IMR-90 (cell line): ENCODE data around the gene NUP98. TPM values are rescaled to one million over a fixed set of nuclear protein-coding genes. Genes with fewer than 3 reads are reported as not detected.

Experiments
- ATAC-seq: fragments of 200-7000 bp; cut with Tn5 transposase; 2 replicates; pipeline ENCODE4 v1.9.1; 2020; ENCODE audit warnings: low read depth, mild to moderate bottlenecking, moderate library complexity
- BruUV-seq: library from RNA; stranded (reverse); fragments of 400-500 nt; replicated peaks from 2 replicates; lab custom pipeline; 2021; lab: Mats Ljungman, UMichigan
- CTCF ChIA-PET: fragments of 300-600 bp; formaldehyde crosslinking; extraction: SDS; loops from one replicate; lab custom pipeline; 2021; ENCODE audit warnings: antibody characterized with exemption; lab: Yijun Ruan, JAX
- POLR2A ChIA-PET: fragments of 300-600 bp; sonication (Branson Sonifier 250); formaldehyde crosslinking; loops from one replicate; lab custom pipeline; 2022; ENCODE audit warnings: antibody characterized with exemption; ENCODE audit not compliant: unreplicated experiment; lab: Charles Lee
- DNase-seq: peaks from one replicate; pipeline ENCODE4 v3.0.0; 2013
- H2AFZ ChIP-seq: replicated peaks from 2 replicates; pipeline ENCODE3; 2013; ENCODE audit warnings: low read length, mild to moderate bottlenecking; ENCODE audit not compliant: poor library complexity
- H2AK5ac ChIP-seq: 2 replicates; pipeline ENCODE4 v1.6.1; 2013; ENCODE audit warnings: low read depth, low read length, inconsistent platforms
- H2AK9ac ChIP-seq: replicated peaks from 2 replicates; pipeline ENCODE3; 2013; ENCODE audit warnings: mild to moderate bottlenecking, low read depth, low read length, moderate library complexity; ENCODE audit not compliant: poor library complexity
- H2BK120ac ChIP-seq: 2 replicates; pipeline ENCODE4 v1.6.1; 2013; ENCODE audit warnings: low read depth, low read length, inconsistent platforms
- H2BK15ac ChIP-seq: 3 replicates; pipeline ENCODE4 v1.6.1; 2013; ENCODE audit warnings: low read depth, low read length, inconsistent platforms
- H2BK20ac ChIP-seq: 2 replicates; pipeline ENCODE4 v1.6.1; 2013; ENCODE audit warnings: low read depth, mild to moderate bottlenecking, inconsistent platforms, low read length, moderate library complexity
- H2BK5ac ChIP-seq: 2 replicates; pipeline ENCODE4 v1.6.1; 2013; ENCODE audit warnings: mild to moderate bottlenecking, low read depth, low read length, inconsistent platforms; ENCODE audit not compliant: poor library complexity, severe bottlenecking
- H3K14ac ChIP-seq: replicated peaks from 2 replicates; pipeline ENCODE4 v1.6.1; 2013; ENCODE audit warnings: low read depth, low read length, inconsistent platforms
- H3K18ac ChIP-seq: 2 replicates; pipeline ENCODE4 v1.6.1; 2013; ENCODE audit warnings: low read depth, low read length, control low read depth
- H3K23ac ChIP-seq: 2 replicates; pipeline ENCODE4 v1.6.1; 2013; ENCODE audit warnings: low read depth, low read length, inconsistent platforms
- H3K27ac ChIP-seq: 2 replicates; pipeline ENCODE4 v1.5.1; 2013; ENCODE audit warnings: mild to moderate bottlenecking, control low read depth, low read length; ENCODE audit not compliant: insufficient read depth
- H3K27me3 ChIP-seq: 2 replicates; pipeline ENCODE4 v1.6.1; 2013; ENCODE audit warnings: low read length; ENCODE audit not compliant: control insufficient read depth, insufficient read depth
- H3K36me3 ChIP-seq: 2 replicates; pipeline ENCODE4 v1.6.1; 2013; ENCODE audit warnings: low read length, mixed read lengths; ENCODE audit not compliant: control insufficient read depth, insufficient read depth
- H3K4ac ChIP-seq: 2 replicates; pipeline ENCODE4 v1.6.1; 2013; ENCODE audit warnings: low read depth, low read length, inconsistent platforms
- H3K4me1 ChIP-seq: 2 replicates; pipeline ENCODE4 v1.6.1; 2013; ENCODE audit warnings: low read length, mixed read lengths; ENCODE audit not compliant: control insufficient read depth, insufficient read depth
- H3K4me2 ChIP-seq: 2 replicates; pipeline ENCODE4 v1.6.1; 2013; ENCODE audit warnings: low read depth, mild to moderate bottlenecking, control low read depth, low read length, moderate library complexity
- H3K4me3 ChIP-seq: 2 replicates; pipeline ENCODE4 v1.5.1; 2013; ENCODE audit warnings: low read depth, mild to moderate bottlenecking, control low read depth, low read length, moderate library complexity; ENCODE audit not compliant: insufficient read depth
- H3K56ac ChIP-seq: 2 replicates; pipeline ENCODE4 v1.6.1; 2013; ENCODE audit warnings: low read length, inconsistent platforms; ENCODE audit not compliant: insufficient read depth; ENCODE audit errors: extremely low read depth
- H3K79me1 ChIP-seq, 2 experiments: 2 replicates each; pipeline ENCODE4 v1.6.1; 2013; ENCODE audit warnings: low read length in 2 of 2, inconsistent platforms in 1 of 2, low read depth in 1 of 2
- H3K9ac ChIP-seq: 2 replicates; pipeline ENCODE4 v1.6.1; 2013; ENCODE audit warnings: low read depth, low read length, control low read depth
- H3K9me1 ChIP-seq: 2 replicates; pipeline ENCODE4 v1.6.1; 2013; ENCODE audit warnings: low read length, inconsistent platforms; ENCODE audit not compliant: insufficient read depth
- H3K9me3 ChIP-seq: 2 replicates; pipeline ENCODE4 v1.6.1; 2013; ENCODE audit warnings: low read length; ENCODE audit not compliant: control insufficient read depth, insufficient read depth
- H4K20me1 ChIP-seq: 2 replicates; pipeline ENCODE4 v1.6.1; 2013; ENCODE audit warnings: low read length, inconsistent platforms; ENCODE audit not compliant: insufficient read depth
- H4K5ac ChIP-seq: 2 replicates; pipeline ENCODE4 v1.6.1; 2013; ENCODE audit warnings: mild to moderate bottlenecking, low read depth, low read length, control low read depth
- H4K8ac ChIP-seq, 2 experiments: 2 replicates each; pipeline ENCODE4 v1.6.1; 2013; ENCODE audit warnings: low read depth in 2 of 2, low read length in 2 of 2, control low read depth in 1 of 2, inconsistent platforms in 1 of 2
- H4K91ac ChIP-seq: 2 replicates; pipeline ENCODE4 v1.6.1; 2013; ENCODE audit warnings: low read depth, low read length, inconsistent platforms; ENCODE audit not compliant: insufficient read depth
- BHLHE40 ChIP-seq: fragments of 150-350 bp; IDR thresholded peaks from 2 replicates; pipeline ENCODE4 v1.6.1; 2016; ENCODE audit warnings: mild to moderate bottlenecking, low read depth, low read length
- CEBPB ChIP-seq: IDR thresholded peaks from 2 replicates; pipeline ENCODE4 v1.6.1; 2012; ENCODE audit warnings: low read depth, low read length, improper control_type of control experiment
- CHD1 ChIP-seq: IDR thresholded peaks from 2 replicates; pipeline ENCODE4 v1.6.1; 2012; ENCODE audit warnings: low read depth, low read length, improper control_type of control experiment
- ELK1 ChIP-seq: fragments of 150-350 bp; IDR thresholded peaks from 2 replicates; pipeline ENCODE4 v1.6.1; 2016; ENCODE audit warnings: low read depth, mild to moderate bottlenecking, low read length, moderate library complexity, borderline replicate concordance
- FOS ChIP-seq: fragments of 150-350 bp; IDR thresholded peaks from 2 replicates; pipeline ENCODE4 v1.6.1; 2016; ENCODE audit warnings: low read depth, low read length
- MAFK ChIP-seq: IDR thresholded peaks from 2 replicates; pipeline ENCODE4 v1.6.1; 2012; ENCODE audit warnings: low read depth, low read length, improper control_type of control experiment
- MAZ ChIP-seq: IDR thresholded peaks from 2 replicates; pipeline ENCODE4 v1.6.1; 2012; ENCODE audit warnings: low read depth, mild to moderate bottlenecking, low read length, improper control_type of control experiment, moderate library complexity, borderline replicate concordance
- MXI1 ChIP-seq: IDR thresholded peaks from 2 replicates; pipeline ENCODE4 v1.6.1; 2012; ENCODE audit warnings: low read depth, mild to moderate bottlenecking, low read length, moderate library complexity, borderline replicate concordance
- NFE2L2 ChIP-seq: fragments of 150-350 bp; IDR thresholded peaks from 2 replicates; pipeline ENCODE4 v1.6.1; 2016; ENCODE audit warnings: low read depth, mild to moderate bottlenecking, low read length
- POLR2A ChIP-seq: IDR thresholded peaks from 2 replicates; pipeline ENCODE4 v1.6.1; 2012; ENCODE audit warnings: mild to moderate bottlenecking, low read depth, low read length
- RAD21 ChIP-seq: IDR thresholded peaks from 2 replicates; pipeline ENCODE4 v1.6.1; 2012; ENCODE audit warnings: low read length, improper control_type of control experiment
- RCOR1 ChIP-seq: IDR thresholded peaks from 2 replicates; pipeline ENCODE4 v1.6.1; 2012; ENCODE audit warnings: mild to moderate bottlenecking, low read length, improper control_type of control experiment; ENCODE audit not compliant: insufficient replicate concordance
- RFX5 ChIP-seq: IDR thresholded peaks from 2 replicates; pipeline ENCODE4 v1.8.0; 2012; ENCODE audit warnings: low read depth, mild to moderate bottlenecking, low read length, moderate library complexity
- USF2 ChIP-seq: fragments of 150-350 bp; IDR thresholded peaks from 2 replicates; pipeline ENCODE4 v1.6.1; 2017; ENCODE audit warnings: mild to moderate bottlenecking, antibody characterized with exemption, low read length, low read depth
- WGBS, 2 experiments: methylation state at CpG; one replicate each; pipeline versions ENCODE4 v1.1.5 to v1.1.7; 2013; ENCODE audit warnings: missing lambda C conversion rate in 2 of 2; ENCODE audit not compliant: insufficient read length in 1 of 2; ENCODE audit errors: extremely low coverage in 2 of 2; 5-methylcytosine and 5-hydroxymethylcytosine counted together
- dilution Hi-C: fragments of 300-500 bp; cut with HindIII; formaldehyde crosslinking; loops from one replicate; pipeline ENCODE4 v1.14.3; 2018; ENCODE audit warnings: low sequenced_read_pairs; ENCODE audit not compliant: unreplicated experiment
- in situ Hi-C: fragments of 300-500 bp; cut with MboI; formaldehyde crosslinking; loops from 3 replicates; pipeline ENCODE4 v1.14.3; 2019; ENCODE audit warnings: low sequenced_read_pairs, inconsistent platforms, mixed read lengths
- intact Hi-C: fragments of 100-400 bp; cut with micrococcal nuclease; formaldehyde crosslinking; loops from 2 replicates; pipeline ENCODE4 v1.10.0; 2022
- polyA plus RNA-seq, 3 experiments: library from polyadenylated mRNA; depleted of rRNA; stranded (reverse); fragments of >200 nt; gene quantifications; 2 replicates each; pipeline ENCODE4 v1.2.3, GENCODE V29; 2012; ENCODE audit warnings: low replicate concordance in 1 of 3
- total RNA-seq: library from RNA; depleted of rRNA; stranded (reverse); fragments of >200 nt; gene quantifications from 2 replicates; pipeline ENCODE4 v1.2.3, GENCODE V29; 2012
- TF ChIP-seq, protein P1 (sequence below): conservative IDR thresholded peaks from 2 replicates; pipeline ENCODE4 v1.5.1; 2012; ENCODE audit warnings: mild to moderate bottlenecking, low read depth, low read length, improper control_type of control experiment

Gene NUP98
- total and polyA plus RNA-seq, 2 of the 4 experiments (the other 2 are of a cell fraction) = 103 to 138 TPM

DNA sequence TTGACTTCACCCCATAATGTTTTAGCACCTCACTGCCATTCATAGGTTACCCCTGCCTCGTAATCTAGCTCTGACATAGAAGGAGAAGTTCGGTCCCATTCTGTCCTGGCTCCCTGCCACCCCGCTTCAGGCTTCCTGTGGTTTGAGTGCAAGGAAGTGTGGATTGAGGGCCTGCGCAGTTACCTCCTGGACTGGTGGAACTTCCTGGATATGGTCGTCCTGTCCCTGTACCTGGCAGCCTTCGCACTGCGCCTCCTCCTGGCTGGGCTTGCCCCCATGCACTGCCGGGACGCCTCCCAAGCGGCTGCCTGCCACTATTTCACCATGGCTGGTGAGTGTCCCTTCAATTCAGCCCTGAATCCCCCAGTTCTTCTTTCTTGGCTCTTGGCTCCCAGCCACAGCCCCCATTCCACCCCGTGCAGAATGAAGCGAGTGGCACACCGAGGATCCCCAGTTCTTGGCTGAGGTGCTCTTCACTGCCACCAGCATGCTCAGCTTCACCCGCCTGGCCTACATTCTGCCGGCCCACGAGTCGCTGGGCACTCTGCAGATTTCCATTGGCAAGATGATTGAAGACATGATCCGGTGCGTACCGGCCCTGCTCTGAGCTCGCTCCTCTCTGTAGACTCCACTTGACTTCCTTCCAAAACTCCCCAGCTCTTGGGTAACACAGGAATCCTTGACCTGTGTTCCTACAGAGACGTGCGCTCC, 170.9 kb downstream of the NUP98 start:
- no peak overlapping the region for H2AFZ ChIP-seq
- no peak overlapping the region for H4K91ac ChIP-seq
- no TSS peak for BruUV-seq
- H3K27me3 ChIP-seq = peaks cover 16% of the 10 kb centered on the region
- H4K5ac ChIP-seq = no peak overlapping the region
- no peak overlapping the region for H2AK9ac ChIP-seq
- CTCF ChIA-PET = no interaction called here
- no peaks in the 10 kb centered on the region for H3K36me3 ChIP-seq
- no peak overlapping the region for H3K14ac ChIP-seq
- no peak overlapping the region for H3K18ac ChIP-seq
- WGBS, 2 experiments = 81% methylated on average over 9 of the region's 23 CpGs; no CpG with 5 or more reads in 1 of the 2 experiments
- no peak overlapping the region for H4K8ac ChIP-seq
- no peak overlapping the region for H2AK5ac ChIP-seq
- H3K4me1 ChIP-seq = no peaks in the 10 kb centered on the region
- POLR2A ChIA-PET = no interaction called here
- H3K4me3 ChIP-seq = no peak overlapping the region
- dilution Hi-C loops (no loop called here), in situ Hi-C loops (no loop called here), intact Hi-C loops (no loop called here)
- H3K9ac ChIP-seq = no peak overlapping the region
- H3K23ac ChIP-seq = no peak overlapping the region
- no peak overlapping the region for H3K4ac ChIP-seq
- H3K9me1 ChIP-seq = no peaks in the 10 kb centered on the region
- no peak overlapping the region for H2BK15ac ChIP-seq
- H3K4me2 ChIP-seq = no peak overlapping the region
- no peaks in the 10 kb centered on the region for H3K9me3 ChIP-seq
- H2BK120ac ChIP-seq = no peak overlapping the region
- H4K20me1 ChIP-seq = no peaks in the 10 kb centered on the region
- DNase-seq = no peak
- H3K56ac ChIP-seq = no peak overlapping the region
- H2BK5ac ChIP-seq = no peak overlapping the region
- ATAC-seq = no peak
- H2BK20ac ChIP-seq = no peak overlapping the region
- H3K79me1 ChIP-seq = no peaks in the 10 kb centered on the region
- TF ChIP-seq CHD1 = no peak
- TF ChIP-seq POLR2A = no peak
- TF ChIP-seq NFE2L2 = no peak
- no peak for TF ChIP-seq CEBPB
- no peak for TF ChIP-seq RAD21
- TF ChIP-seq ELK1 = no peak
- TF ChIP-seq RCOR1 = no peak
- no peak for TF ChIP-seq BHLHE40
- TF ChIP-seq MAFK = no peak
- no peak for TF ChIP-seq RFX5
- no peak for TF ChIP-seq USF2
- TF ChIP-seq FOS = no peak
- no peak for TF ChIP-seq MXI1
- TF ChIP-seq MAZ = no peak
- TF ChIP-seq, protein P1, sequence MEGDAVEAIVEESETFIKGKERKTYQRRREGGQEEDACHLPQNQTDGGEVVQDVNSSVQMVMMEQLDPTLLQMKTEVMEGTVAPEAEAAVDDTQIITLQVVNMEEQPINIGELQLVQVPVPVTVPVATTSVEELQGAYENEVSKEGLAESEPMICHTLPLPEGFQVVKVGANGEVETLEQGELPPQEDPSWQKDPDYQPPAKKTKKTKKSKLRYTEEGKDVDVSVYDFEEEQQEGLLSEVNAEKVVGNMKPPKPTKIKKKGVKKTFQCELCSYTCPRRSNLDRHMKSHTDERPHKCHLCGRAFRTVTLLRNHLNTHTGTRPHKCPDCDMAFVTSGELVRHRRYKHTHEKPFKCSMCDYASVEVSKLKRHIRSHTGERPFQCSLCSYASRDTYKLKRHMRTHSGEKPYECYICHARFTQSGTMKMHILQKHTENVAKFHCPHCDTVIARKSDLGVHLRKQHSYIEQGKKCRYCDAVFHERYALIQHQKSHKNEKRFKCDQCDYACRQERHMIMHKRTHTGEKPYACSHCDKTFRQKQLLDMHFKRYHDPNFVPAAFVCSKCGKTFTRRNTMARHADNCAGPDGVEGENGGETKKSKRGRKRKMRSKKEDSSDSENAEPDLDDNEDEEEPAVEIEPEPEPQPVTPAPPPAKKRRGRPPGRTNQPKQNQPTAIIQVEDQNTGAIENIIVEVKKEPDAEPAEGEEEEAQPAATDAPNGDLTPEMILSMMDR = no peak
- no peak overlapping the region for H3K27ac ChIP-seq
